H9 (cell line): ENCODE data around the gene FLOT2. TPM values are rescaled to one million over a fixed set of nuclear protein-coding genes. Genes with fewer than 3 reads are reported as not detected.
A peak's percentile ranks its signal among the peaks of the same experiment; 100 is the strongest.

Source experiments
- DNase-seq: peaks from one replicate; pipeline ENCODE4 v3.0.0-alpha.2; 2017
- H2AFZ ChIP-seq: one replicate; pipeline ENCODE4 v1.6.1; 2013; ENCODE audit warnings: mild to moderate bottlenecking, low read length, control low read depth, moderate library complexity
- H2AK5ac ChIP-seq: 2 replicates; pipeline ENCODE4 v1.6.1; 2013; ENCODE audit warnings: low read length, control low read depth, mixed read lengths; ENCODE audit not compliant: insufficient read length
- H2BK120ac ChIP-seq: one replicate; pipeline ENCODE4 v1.6.1; 2013; ENCODE audit warnings: low read depth, mild to moderate bottlenecking, low read length, control low read depth, inconsistent platforms; ENCODE audit not compliant: poor library complexity, severe bottlenecking
- H2BK12ac ChIP-seq: 2 replicates; pipeline ENCODE4 v1.6.1; 2013; ENCODE audit warnings: low read length, control low read depth, mixed read lengths, low read depth; ENCODE audit not compliant: insufficient read length
- H2BK15ac ChIP-seq: 2 replicates; pipeline ENCODE4 v1.6.1; 2013; ENCODE audit warnings: low read depth, low read length, control low read depth
- H2BK20ac ChIP-seq: one replicate; pipeline ENCODE4 v1.6.1; 2013; ENCODE audit warnings: low read depth, mild to moderate bottlenecking, low read length, control low read depth, inconsistent platforms; ENCODE audit not compliant: poor library complexity, severe bottlenecking
- H2BK5ac ChIP-seq: 2 replicates; pipeline ENCODE4 v1.6.1; 2013; ENCODE audit warnings: low read length, control low read depth, mixed read lengths; ENCODE audit not compliant: insufficient read length
- H3K14ac ChIP-seq: 2 replicates; pipeline ENCODE4 v1.6.1; 2013; ENCODE audit warnings: low read length, control low read depth; ENCODE audit not compliant: insufficient read depth
- H3K18ac ChIP-seq: 2 replicates; pipeline ENCODE4 v1.6.1; 2013; ENCODE audit warnings: low read depth, mild to moderate bottlenecking, mixed read lengths, low read length, control low read depth; ENCODE audit not compliant: insufficient read length
- H3K23ac ChIP-seq: 2 replicates; pipeline ENCODE4 v1.6.1; 2013; ENCODE audit warnings: low read length, control low read depth, mixed read lengths, low read depth; ENCODE audit not compliant: insufficient read length
- H3K23me2 ChIP-seq: 2 replicates; pipeline ENCODE4 v1.6.1; 2013; ENCODE audit warnings: low read depth, mild to moderate bottlenecking, mixed read lengths, low read length, control low read depth; ENCODE audit not compliant: insufficient read length, poor library complexity, severe bottlenecking
- H3K27ac ChIP-seq: 2 replicates; pipeline ENCODE4 v1.5.1; 2013; ENCODE audit warnings: low read length, control low read depth, mixed read lengths, low read depth; ENCODE audit not compliant: insufficient read length
- H3K27me3 ChIP-seq: 2 replicates; pipeline ENCODE4 v1.6.1; 2013; ENCODE audit warnings: low read length, control low read depth, inconsistent platforms; ENCODE audit not compliant: insufficient read depth
- H3K4ac ChIP-seq: 2 replicates; pipeline ENCODE4 v1.6.1; 2013; ENCODE audit warnings: low read depth, mild to moderate bottlenecking, control low read depth, inconsistent platforms, low read length, moderate library complexity
- H3K4me1 ChIP-seq: 2 replicates; pipeline ENCODE4 v1.6.1; 2013; ENCODE audit warnings: low read length, control low read depth, inconsistent platforms; ENCODE audit not compliant: insufficient read depth
- H3K4me2 ChIP-seq: 2 replicates; pipeline ENCODE4 v1.6.1; 2013; ENCODE audit warnings: low read length, control low read depth, mixed read lengths; ENCODE audit not compliant: insufficient read length, insufficient read depth
- H3K56ac ChIP-seq: 2 replicates; pipeline ENCODE4 v1.6.1; 2013; ENCODE audit warnings: low read depth, mild to moderate bottlenecking, mixed read lengths, low read length, control low read depth; ENCODE audit not compliant: insufficient read length
- H3K79me1 ChIP-seq: 2 replicates; pipeline ENCODE4 v1.6.1; 2013; ENCODE audit warnings: low read depth, mild to moderate bottlenecking, moderate library complexity, low read length, control low read depth, inconsistent platforms; ENCODE audit not compliant: insufficient read depth, poor library complexity, severe bottlenecking
- H3K79me2 ChIP-seq: 2 replicates; pipeline ENCODE4 v1.6.1; 2013; ENCODE audit warnings: low read length, control low read depth, inconsistent platforms; ENCODE audit not compliant: insufficient read depth
- H3K9ac ChIP-seq: 2 replicates; pipeline ENCODE4 v1.6.1; 2013; ENCODE audit warnings: low read length, control low read depth, mixed read lengths; ENCODE audit not compliant: insufficient read length; ENCODE audit errors: extremely low read depth
- H3K9me3 ChIP-seq: one replicate; pipeline ENCODE4 v1.6.1; 2013; ENCODE audit warnings: low read depth, low read length, inconsistent platforms; ENCODE audit not compliant: control insufficient read depth
- H3T11ph ChIP-seq: one replicate; pipeline ENCODE4 v1.6.1; 2013; ENCODE audit warnings: mild to moderate bottlenecking, low read length, control low read depth, inconsistent platforms
- H4K20me1 ChIP-seq: one replicate; pipeline ENCODE4 v1.6.1; 2013; ENCODE audit not compliant: control insufficient read depth, insufficient read length, insufficient read depth
- H4K5ac ChIP-seq: 2 replicates; pipeline ENCODE4 v1.6.1; 2013; ENCODE audit warnings: low read depth, mild to moderate bottlenecking, mixed read lengths, low read length, control low read depth; ENCODE audit not compliant: insufficient read length
- H4K8ac ChIP-seq: replicated peaks from 2 replicates; pipeline ENCODE4 v1.6.1; 2013; ENCODE audit warnings: low read length, control low read depth, mixed read lengths, low read depth; ENCODE audit not compliant: insufficient read length
- H4K91ac ChIP-seq: 2 replicates; pipeline ENCODE4 v1.6.1; 2013; ENCODE audit warnings: low read depth, mild to moderate bottlenecking, moderate library complexity, mixed read lengths, low read length, control low read depth; ENCODE audit not compliant: insufficient read length
- H3K27ac Mint-ChIP-seq, 3 experiments: 2 replicates in 2 of 3; 3 replicates in 1 of 3; pipeline ENCODE4 v1.8.0; 2020 to 2021; ENCODE audit warnings: mixed read lengths in 3 of 3, mild to moderate bottlenecking in 1 of 3, moderate library complexity in 1 of 3
- H3K27me3 Mint-ChIP-seq: 2 replicates; pipeline ENCODE4 v1.8.0; 2021; ENCODE audit warnings: low read depth, mild to moderate bottlenecking, moderate library complexity, mixed read lengths
- H3K36me3 Mint-ChIP-seq, 3 experiments: 2 replicates in 2 of 3; 3 replicates in 1 of 3; pipeline ENCODE4 v1.8.0; 2020 to 2021; ENCODE audit warnings: low read depth in 3 of 3, mixed read lengths in 3 of 3; ENCODE audit not compliant: insufficient read depth in 1 of 3
- H3K4me1 Mint-ChIP-seq, 2 experiments: 2 replicates each; pipeline ENCODE4 v1.8.0; 2020; ENCODE audit warnings: mixed read lengths in 2 of 2
- H3K4me3 Mint-ChIP-seq, 2 experiments: 2 replicates in 1 of 2; 3 replicates in 1 of 2; pipeline ENCODE4 v1.8.0; 2020 to 2021; ENCODE audit warnings: mild to moderate bottlenecking in 2 of 2, mixed read lengths in 2 of 2, moderate library complexity in 1 of 2
- H3K9me3 Mint-ChIP-seq, 2 experiments: 2 replicates in 1 of 2; 3 replicates in 1 of 2; pipeline ENCODE4 v1.8.0; 2020; ENCODE audit warnings: mild to moderate bottlenecking in 2 of 2, mixed read lengths in 2 of 2, moderate library complexity in 1 of 2
- WGBS: extraction: QIAGEN DNeasy Blood & Tissue Kit; methylation state at CpG from one replicate; pipeline ENCODE4 v1.1.7; 2013; ENCODE audit warnings: missing lambda C conversion rate, low lambda C conversion rate, mixed read lengths; ENCODE audit not compliant: insufficient read length; ENCODE audit errors: extremely low coverage; 5-methylcytosine and 5-hydroxymethylcytosine counted together
- total RNA-seq: library from RNA; stranded (reverse); gene quantifications from 2 replicates; pipeline ENCODE4 v1.2.1, GENCODE V29; 2021
- TF ChIP-seq, protein P1 (sequence below): fragments of 200-600 bp; sonication (generic); conservative IDR thresholded peaks from 3 replicates; pipeline ENCODE4 v1.8.0; 2021; ENCODE audit warnings: antibody characterized with exemption, mild to moderate bottlenecking

FLOT2 gene
- total RNA-seq, 1 experiment from 2014 or later: 173 TPM

DNA sequence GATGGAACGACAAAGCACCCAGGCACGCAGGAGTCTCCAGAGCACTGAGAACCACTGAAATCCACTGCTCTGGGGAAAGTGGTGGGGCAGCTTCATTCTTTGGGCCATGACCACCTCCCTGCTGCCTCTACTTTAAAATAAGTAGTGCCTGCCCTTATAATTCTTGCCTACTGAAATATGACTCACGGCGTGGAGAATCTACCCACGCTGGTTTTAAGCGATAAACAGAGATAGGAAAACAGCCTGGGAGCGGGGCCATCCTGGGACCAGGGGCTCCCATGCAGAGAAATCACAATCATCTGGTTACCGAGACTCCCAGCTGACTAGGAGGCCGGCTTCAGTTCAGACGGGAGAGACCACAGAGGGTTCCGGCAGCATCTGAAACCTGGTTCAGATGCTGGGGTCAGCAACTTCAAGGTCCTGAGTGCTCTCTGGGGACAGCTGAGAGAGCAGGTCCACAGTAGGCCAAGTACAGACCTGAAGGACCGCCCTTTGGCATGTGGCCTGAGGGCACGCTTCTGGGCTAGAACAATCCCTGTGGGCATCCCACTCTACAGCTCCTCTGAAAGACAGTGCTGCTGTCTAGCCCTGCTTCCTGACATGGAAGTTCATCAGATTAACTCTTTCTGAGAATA, 14.0 kb upstream of the FLOT2 start:
- DNase-seq: no peak
- Mint-ChIP-seq H3K27ac (peak overlapping the region in 2 of 3 experiments; percentile 14 to 63; a peak in 2 of 7 replicates), H3K36me3 (peaks cover 79 to 95% (median 93%) of the 10 kb centered on the region in 3 experiments), H3K4me3 (no peak overlapping the region), H3K9me3 (no peaks in the 10 kb centered on the region), H3K4me1 (peaks cover 14 to 24% of the 10 kb centered on the region in 2 experiments), H3K27me3 (no peaks in the 10 kb centered on the region)
- H3K4ac ChIP-seq: no peak overlapping the region
- no peaks in the 10 kb centered on the region for H3K79me2 ChIP-seq
- H2BK12ac ChIP-seq: no peak overlapping the region
- no peaks in the 10 kb centered on the region for H3K23me2 ChIP-seq
- no peaks in the 10 kb centered on the region for H3K27me3 ChIP-seq
- H2AFZ ChIP-seq: no peak overlapping the region
- H3K79me1 ChIP-seq: no peaks in the 10 kb centered on the region
- H3T11ph ChIP-seq: no peak overlapping the region
- H3K56ac ChIP-seq: no peak overlapping the region
- H2BK5ac ChIP-seq: no peak overlapping the region
- no peak overlapping the region for H3K14ac ChIP-seq
- no peak overlapping the region for H2AK5ac ChIP-seq
- no peaks in the 10 kb centered on the region for H4K20me1 ChIP-seq
- no peak overlapping the region for H3K23ac ChIP-seq
- no peak overlapping the region for H4K5ac ChIP-seq
- H3K4me1 ChIP-seq: peaks cover 5% of the 10 kb centered on the region; the same call in 1 of the 2 replicates
- H4K91ac ChIP-seq: no peak overlapping the region
- no peaks in the 10 kb centered on the region for H3K9me3 ChIP-seq
- H3K18ac ChIP-seq: no peak overlapping the region
- H3K27ac ChIP-seq: no peak overlapping the region
- no peak overlapping the region for H2BK15ac ChIP-seq
- H3K4me2 ChIP-seq: no peak overlapping the region
- TF ChIP-seq, protein P1, sequence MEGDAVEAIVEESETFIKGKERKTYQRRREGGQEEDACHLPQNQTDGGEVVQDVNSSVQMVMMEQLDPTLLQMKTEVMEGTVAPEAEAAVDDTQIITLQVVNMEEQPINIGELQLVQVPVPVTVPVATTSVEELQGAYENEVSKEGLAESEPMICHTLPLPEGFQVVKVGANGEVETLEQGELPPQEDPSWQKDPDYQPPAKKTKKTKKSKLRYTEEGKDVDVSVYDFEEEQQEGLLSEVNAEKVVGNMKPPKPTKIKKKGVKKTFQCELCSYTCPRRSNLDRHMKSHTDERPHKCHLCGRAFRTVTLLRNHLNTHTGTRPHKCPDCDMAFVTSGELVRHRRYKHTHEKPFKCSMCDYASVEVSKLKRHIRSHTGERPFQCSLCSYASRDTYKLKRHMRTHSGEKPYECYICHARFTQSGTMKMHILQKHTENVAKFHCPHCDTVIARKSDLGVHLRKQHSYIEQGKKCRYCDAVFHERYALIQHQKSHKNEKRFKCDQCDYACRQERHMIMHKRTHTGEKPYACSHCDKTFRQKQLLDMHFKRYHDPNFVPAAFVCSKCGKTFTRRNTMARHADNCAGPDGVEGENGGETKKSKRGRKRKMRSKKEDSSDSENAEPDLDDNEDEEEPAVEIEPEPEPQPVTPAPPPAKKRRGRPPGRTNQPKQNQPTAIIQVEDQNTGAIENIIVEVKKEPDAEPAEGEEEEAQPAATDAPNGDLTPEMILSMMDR: no peak
- H2BK20ac ChIP-seq: no peak overlapping the region
- no CpG with 5 or more reads among the region's 13 CpGs for WGBS
- no peak overlapping the region for H4K8ac ChIP-seq
- H2BK120ac ChIP-seq: no peak overlapping the region
- H3K9ac ChIP-seq: no peak overlapping the region
